Activated T-cell treated with anti-CD3 and anti-CD28 coated beads, Interleukin-2, amount 50 U/mL, for 72 hours (primary cell): Measurements from ENCODE around the gene RALGPS1. TPM values are rescaled to one million over a fixed set of nuclear protein-coding genes. Genes with fewer than 3 reads are reported as not detected.
A peak's percentile ranks its signal among the peaks of the same experiment; 100 is the strongest.

Experiments
- ATAC-seq, 2 donors: fragments of 150-1000 bp; cut with Tn5 transposase; replicated peaks in 1 of 2; 2 replicates each; pipeline ENCODE4 v1.10.0; 2021; ENCODE audit warnings: moderate library complexity in 2 of 2, mild to moderate bottlenecking in 1 of 2
- DNase-seq, 2 donors: peaks; one replicate each; pipeline ENCODE4 v3.0.0; 2021 to 2022; ENCODE audit warnings: mixed read lengths in 1 of 2
- H3K27ac Mint-ChIP-seq: one replicate; pipeline ENCODE4 v1.8.0; 2022; ENCODE audit warnings: mild to moderate bottlenecking, moderate library complexity, mixed read lengths
- H3K27me3 Mint-ChIP-seq: one replicate; pipeline ENCODE4 v1.8.0; 2022; ENCODE audit warnings: low read depth, mixed read lengths
- H3K36me3 Mint-ChIP-seq, 2 donors: one replicate each; pipeline ENCODE4 v1.8.0; 2022; ENCODE audit warnings: mixed read lengths in 2 of 2, mild to moderate bottlenecking in 1 of 2; ENCODE audit not compliant: insufficient read depth in 2 of 2
- H3K4me1 Mint-ChIP-seq: one replicate; pipeline ENCODE4 v1.8.0; 2022; ENCODE audit warnings: low read depth, mixed read lengths
- H3K4me3 Mint-ChIP-seq, 2 donors: one replicate each; pipeline ENCODE4 v1.8.0; 2022; ENCODE audit warnings: mild to moderate bottlenecking in 2 of 2, mixed read lengths in 2 of 2, moderate library complexity in 2 of 2
- H3K9me3 Mint-ChIP-seq, 2 donors: one replicate each; pipeline ENCODE4 v1.8.0; 2022; ENCODE audit warnings: mixed read lengths in 2 of 2
- total RNA-seq, 2 donors: library from RNA; stranded (reverse); gene quantifications; one replicate each; pipeline ENCODE4 v1.2.3, GENCODE V29; 2022

Gene RALGPS1
- total RNA-seq, 2 donors from 2014 or later = 3.3 to 3.4 TPM

GRCh38 chr9:127107929-127108876 is 193.6 kb downstream of the RALGPS1 start:
- H3K36me3 Mint-ChIP-seq = no peaks in the 10 kb centered on the region
- ATAC-seq = no peak
- H3K4me3 Mint-ChIP-seq = no peak overlapping the region
- no peaks in the 10 kb centered on the region for H3K27me3 Mint-ChIP-seq
- H3K9me3 Mint-ChIP-seq = no peaks in the 10 kb centered on the region
- no peak for DNase-seq
- no peaks in the 10 kb centered on the region for H3K4me1 Mint-ChIP-seq
- no peak overlapping the region for H3K27ac Mint-ChIP-seq

- ATAC-seq (no peak), DNase-seq (no peak)
- no peak overlapping the region for H3K27ac Mint-ChIP-seq
- no peaks in the 10 kb centered on the region for H3K4me1 Mint-ChIP-seq
- no peaks in the 10 kb centered on the region for H3K27me3 Mint-ChIP-seq
- no peak overlapping the region for H3K4me3 Mint-ChIP-seq
- no peaks in the 10 kb centered on the region for H3K9me3 Mint-ChIP-seq
- no peaks in the 10 kb centered on the region for H3K36me3 Mint-ChIP-seq
These were observed 194.7 kb downstream of the RALGPS1 start for GRCh38 chr9:127109212-127109711.

GRCh38 chr9:127112056-127112455 is 197.5 kb downstream of the RALGPS1 start:
- DNase-seq (no peak), ATAC-seq (no peak)
- Mint-ChIP-seq H3K27me3 (peaks cover 3% of the 10 kb centered on the region), H3K4me3 (no peak overlapping the region), H3K9me3 (no peaks in the 10 kb centered on the region), H3K4me1 (peaks cover 10% of the 10 kb centered on the region), H3K36me3 (no peaks in the 10 kb centered on the region), H3K27ac (no peak overlapping the region)

- no peak for ATAC-seq
- Mint-ChIP-seq H3K27me3 (peaks cover 7% of the 10 kb centered on the region), H3K9me3 (no peaks in the 10 kb centered on the region), H3K27ac (no peak overlapping the region), H3K4me3 (no peak overlapping the region), H3K4me1 (peaks cover 15% of the 10 kb centered on the region), H3K36me3 (no peaks in the 10 kb centered on the region)
- no peak for DNase-seq
These were observed 198.2 kb downstream of the RALGPS1 start for GRCh38 chr9:127112735-127113161.

- Mint-ChIP-seq H3K9me3 (no peaks in the 10 kb centered on the region), H3K4me1 (peaks cover 15% of the 10 kb centered on the region), H3K36me3 (no peaks in the 10 kb centered on the region), H3K27me3 (peaks cover 7% of the 10 kb centered on the region), H3K4me3 (no peak overlapping the region), H3K27ac (no peak overlapping the region)
- ATAC-seq (no peak), DNase-seq (no peak)
These were observed 198.8 kb downstream of the RALGPS1 start for GRCh38 chr9:127113191-127113972.

- Mint-ChIP-seq H3K36me3 (no peaks in the 10 kb centered on the region), H3K27me3 (peaks cover 16% of the 10 kb centered on the region), H3K27ac (no peak overlapping the region), H3K9me3 (no peaks in the 10 kb centered on the region), H3K4me1 (peaks cover 15% of the 10 kb centered on the region), H3K4me3 (no peak overlapping the region)
- no peak for DNase-seq
- ATAC-seq = no peak
These were observed 200.0 kb downstream of the RALGPS1 start for GRCh38 chr9:127114606-127115005.

GRCh38 chr9:127116088-127116726 is 201.6 kb downstream of the RALGPS1 start:
- no peak for ATAC-seq
- no peaks in the 10 kb centered on the region for H3K9me3 Mint-ChIP-seq
- no peak overlapping the region for H3K27ac Mint-ChIP-seq
- H3K4me1 Mint-ChIP-seq = peaks cover 15% of the 10 kb centered on the region
- H3K4me3 Mint-ChIP-seq = no peak overlapping the region
- H3K36me3 Mint-ChIP-seq = no peaks in the 10 kb centered on the region
- H3K27me3 Mint-ChIP-seq = peaks cover 31% of the 10 kb centered on the region
- DNase-seq = no peak

- ATAC-seq = peak in 1 of 2 donors; percentile 17
- H3K9me3 Mint-ChIP-seq = no peaks in the 10 kb centered on the region
- H3K27me3 Mint-ChIP-seq = peaks cover 39% of the 10 kb centered on the region
These were observed 202.4 kb downstream of the RALGPS1 start for GRCh38 chr9:127116957-127117356.

GRCh38 chr9:127117801-127118200 is 203.2 kb downstream of the RALGPS1 start:
- peaks cover 15% of the 10 kb centered on the region for H3K4me1 Mint-ChIP-seq
- H3K9me3 Mint-ChIP-seq = no peaks in the 10 kb centered on the region
- no peak for DNase-seq
- peaks cover 47% of the 10 kb centered on the region for H3K27me3 Mint-ChIP-seq
- H3K4me3 Mint-ChIP-seq = no peak overlapping the region
- ATAC-seq = no peak
- no peaks in the 10 kb centered on the region for H3K36me3 Mint-ChIP-seq
- H3K27ac Mint-ChIP-seq = no peak overlapping the region

More at GRCh38 chr9:127116957-127117356, 202.4 kb downstream of the RALGPS1 start:
- H3K4me1 Mint-ChIP-seq = peaks cover 15% of the 10 kb centered on the region
- H3K36me3 Mint-ChIP-seq = no peaks in the 10 kb centered on the region
- H3K4me3 Mint-ChIP-seq = no peak overlapping the region
- H3K27ac Mint-ChIP-seq = no peak overlapping the region
- no peak for DNase-seq

- Mint-ChIP-seq H3K4me3 (no peak overlapping the region), H3K9me3 (no peaks in the 10 kb centered on the region), H3K27ac (no peak overlapping the region), H3K36me3 (no peaks in the 10 kb centered on the region), H3K4me1 (peaks cover 15% of the 10 kb centered on the region), H3K27me3 (peaks cover 57% of the 10 kb centered on the region)
- ATAC-seq = no peak
- DNase-seq = no peak
These were observed 204.2 kb downstream of the RALGPS1 start for GRCh38 chr9:127118597-127119319.

- ATAC-seq = no peak
- DNase-seq = no peak
- H3K36me3 Mint-ChIP-seq = no peaks in the 10 kb centered on the region
- H3K4me1 Mint-ChIP-seq = peaks cover 15% of the 10 kb centered on the region
- no peak overlapping the region for H3K4me3 Mint-ChIP-seq
- H3K27me3 Mint-ChIP-seq = peaks cover 62% of the 10 kb centered on the region
- no peaks in the 10 kb centered on the region for H3K9me3 Mint-ChIP-seq
- no peak overlapping the region for H3K27ac Mint-ChIP-seq
These were observed 204.7 kb downstream of the RALGPS1 start for GRCh38 chr9:127119320-127119709.

GRCh38 chr9:127121628-127122175 is 207.1 kb downstream of the RALGPS1 start:
- Mint-ChIP-seq H3K4me1 (peaks cover 8% of the 10 kb centered on the region), H3K27me3 (peaks cover 86% of the 10 kb centered on the region), H3K9me3 (no peaks in the 10 kb centered on the region), H3K36me3 (no peaks in the 10 kb centered on the region), H3K4me3 (no peak overlapping the region), H3K27ac (no peak overlapping the region)
- DNase-seq (no peak), ATAC-seq (no peak)
